Measurements from ENCODE around the gene EYA4.

DNA sequence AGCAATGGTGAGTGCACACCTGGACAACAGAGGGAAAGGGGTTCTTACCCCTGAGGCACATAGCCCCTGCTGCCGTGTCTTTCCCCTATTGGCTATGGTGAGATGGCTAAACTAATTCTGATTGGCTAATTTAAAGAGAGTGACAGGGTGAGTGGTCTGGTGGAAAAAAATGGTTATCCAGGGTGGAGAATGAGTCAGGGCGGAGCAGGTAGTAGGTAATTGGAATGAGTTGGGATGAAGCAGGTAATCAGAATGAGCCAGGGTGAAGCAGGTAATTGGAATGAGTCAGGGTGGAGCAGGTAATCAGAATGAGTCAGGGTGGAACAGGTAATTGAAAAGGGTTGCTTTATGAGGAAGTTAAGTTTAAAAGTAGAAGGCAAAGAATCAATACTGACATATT lies 200.3 kb downstream of the EYA4 start:
- TF ChIP-seq POLR2A (IDR thresholded peaks at IDR 0.05; ENCODE audit: low read depth, low read length) (no peak), POLR2AphosphoS5 (IDR thresholded peaks at IDR 0.05; ENCODE audit: low read depth, low read length) (no peak)

Data from GM12892 (cell line).